Measurements from ENCODE around the gene TEX52. TPM values are rescaled to one million over a fixed set of nuclear protein-coding genes. Genes with fewer than 3 reads are reported as not detected.

The TEX52 gene
- total and polyA plus RNA-seq, 2 of the 8 experiments (the other 6 are each of a cell fraction or from before 2014, with no cell fraction given): not detected

- Histone ChIP-seq H2BK15ac (ENCODE audit: low read length) (no peak overlapping the region), H3K27me3 (replicated peaks in 1 of 4; ENCODE audit: control insufficient read depth in 3 of 4, extremely low read depth in 1 of 4, insufficient read depth in 3 of 4, low read length in 3 of 4) (no peaks in the 10 kb centered on the region; a peak in 1 of 7 replicates), H3K18ac (ENCODE audit: extremely low read depth, low read length) (no peak overlapping the region), H3K4me3 (ENCODE audit: extremely low read depth in 1 of 4, insufficient read depth in 2 of 4, low read depth in 3 of 4, low read length in 4 of 4) (no peak overlapping the region), H3K9me3 (ENCODE audit: insufficient read depth in 2 of 2, low read depth in 1 of 2, low read length in 1 of 2) (no peaks in the 10 kb centered on the region), H3K23me2 (ENCODE audit: low read depth, low read length) (no peaks in the 10 kb centered on the region; the same call in 1 of the 2 replicates), H2BK20ac (ENCODE audit: low read length) (no peak overlapping the region), H4K20me1 (replicated peaks in 1 of 2; ENCODE audit: control insufficient read depth in 1 of 2, insufficient read depth in 2 of 2, low read length in 2 of 2) (peaks cover 0 to under 1% of the 10 kb centered on the region in 2 experiments), H3K79me2 (ENCODE audit: control insufficient read depth in 1 of 2, insufficient read depth in 2 of 2, low read length in 2 of 2) (no peaks in the 10 kb centered on the region), H2AFZ (ENCODE audit: low read length) (no peak overlapping the region), H3K14ac (ENCODE audit: insufficient read length) (no peak overlapping the region), H4K5ac (ENCODE audit: insufficient read length, low read depth, low read length) (no peak overlapping the region), H4K91ac (replicated peaks; ENCODE audit: insufficient read length, low read length) (no peak overlapping the region), H3K23ac (ENCODE audit: insufficient read length) (no peak overlapping the region), H2BK120ac (replicated peaks; ENCODE audit: low read depth, low read length) (no peak overlapping the region), H3K27ac (ENCODE audit: low read depth, low read length) (no peak overlapping the region), H4K8ac (ENCODE audit: extremely low read depth, insufficient read depth, low read length) (no peak overlapping the region), H3K4me2 (ENCODE audit: insufficient read depth in 1 of 2, low read depth in 2 of 2, low read length in 2 of 2) (no peak overlapping the region), H2BK5ac (ENCODE audit: low read depth, low read length) (no peak overlapping the region), H3K79me1 (ENCODE audit: low read depth, low read length) (no peaks in the 10 kb centered on the region), H2BK12ac (ENCODE audit: low read depth, low read length) (no peak overlapping the region), H3K36me3 (ENCODE audit: control insufficient read depth in 2 of 4, insufficient read depth in 4 of 4, low read length in 3 of 4) (no peaks in the 10 kb centered on the region; a peak in 1 of 8 replicates), H2AK5ac (ENCODE audit: low read depth, low read length) (no peak overlapping the region), H3K9ac (replicated peaks in 1 of 4; ENCODE audit: extremely low read depth in 1 of 4, low read depth in 3 of 4, low read length in 3 of 4) (no peak overlapping the region), H3K56ac (replicated peaks; ENCODE audit: insufficient read length, low read depth, low read length) (no peak overlapping the region), H3K4ac (replicated peaks; ENCODE audit: insufficient read length, low read depth, low read length) (no peak overlapping the region), H3K4me1 (replicated peaks in 1 of 4; ENCODE audit: control insufficient read depth in 3 of 4, insufficient read depth in 4 of 4, low read length in 3 of 4) (peaks cover 0 to 14% (median 9%) of the 10 kb centered on the region in 4 experiments; a peak in 6 of 7 replicates)
- FAIRE-seq (no peak), DNase-seq (ENCODE audit: low read depth in 1 of 2, low spot score in 2 of 2) (no peak)
- ChIA-PET CTCF (ENCODE audit: partially characterized antibody) (interaction anchor here (1.2 to 6.9 kb wide), 5 partner anchors 9 to 199 kb away, joined by 3 to 52 read pairs (median 3); no protein-coding TSS in a partner anchor), POLR2A (ENCODE audit: partially characterized antibody) (interaction anchor here (0.9 to 6.3 kb wide), 4 partner anchors 10 to 23 kb away, joined by 4 to 58 read pairs (median 5); partner anchors contain the start of gene ITFG2)
- WGBS, 2 experiments (ENCODE audit: extremely low coverage in 1 of 2, insufficient coverage in 1 of 2, insufficient read length in 1 of 2, insufficient replicate concordance in 2 of 2, low coverage in 1 of 2, low lambda C conversion rate in 2 of 2, missing lambda C conversion rate in 1 of 2): 81% methylated on average over 4 of the region's 4 CpGs; no CpG with 5 or more reads in 1 of the 2 experiments
- no peak for TF ChIP-seq SIX5 (IDR thresholded peaks at IDR 0.05; ENCODE audit: low read depth, low read length)
- TF ChIP-seq SIN3A (conservative IDR thresholded peaks at IDR 0.05 in 1 of 2, IDR thresholded peaks at IDR 0.05 in 1 of 2; ENCODE audit: low read depth in 1 of 2, low read length in 2 of 2): no peak
- no peak for TF ChIP-seq TBP (IDR thresholded peaks at IDR 0.05; ENCODE audit: low read depth, low read length)
- TF ChIP-seq CTCF (IDR thresholded peaks at IDR 0.05; ENCODE audit: control extremely low read depth in 1 of 3, insufficient read depth in 1 of 3, low read depth in 1 of 3, low read length in 3 of 3): no peak
- no peak for TF ChIP-seq NRF1 (IDR thresholded peaks at IDR 0.05; ENCODE audit: low read depth, low read length)
- no peak for TF ChIP-seq KDM5A (IDR thresholded peaks at IDR 0.05; ENCODE audit: low read length)
- no peak for TF ChIP-seq MAFK (IDR thresholded peaks at IDR 0.05; ENCODE audit: low read depth, low read length)
- TF ChIP-seq RFX5 (IDR thresholded peaks at IDR 0.05; ENCODE audit: borderline replicate concordance, low read depth, low read length): no peak
- no peak for TF ChIP-seq CHD2 (IDR thresholded peaks at IDR 0.05; ENCODE audit: low read length)
- TF ChIP-seq CBX5 (IDR thresholded peaks at IDR 0.05; ENCODE audit: low read depth, low read length): no peak
These were observed 21.0 kb downstream of the TEX52 start for GRCh38 chr12:2835691-2836403.
